Choroid plexus epithelial cell (primary cell): ENCODE measurements around the gene DLST.

Source experiments
- DNase-seq: peaks from one replicate; pipeline ENCODE4 v3.0.0-alpha.2; 2010; ENCODE audit warnings: low read depth
- H3K4me3 ChIP-seq: 2 replicates; pipeline ENCODE4 v1.5.1; 2011; ENCODE audit warnings: low read depth, mild to moderate bottlenecking, control low read depth, low read length, moderate library complexity
- TF ChIP-seq, protein P1 (sequence below): conservative IDR thresholded peaks from 2 replicates; pipeline ENCODE4 v1.5.1; 2011; ENCODE audit warnings: low read depth, mild to moderate bottlenecking, control low read depth, inconsistent platforms, low read length, moderate library complexity

The DLST gene

DNA sequence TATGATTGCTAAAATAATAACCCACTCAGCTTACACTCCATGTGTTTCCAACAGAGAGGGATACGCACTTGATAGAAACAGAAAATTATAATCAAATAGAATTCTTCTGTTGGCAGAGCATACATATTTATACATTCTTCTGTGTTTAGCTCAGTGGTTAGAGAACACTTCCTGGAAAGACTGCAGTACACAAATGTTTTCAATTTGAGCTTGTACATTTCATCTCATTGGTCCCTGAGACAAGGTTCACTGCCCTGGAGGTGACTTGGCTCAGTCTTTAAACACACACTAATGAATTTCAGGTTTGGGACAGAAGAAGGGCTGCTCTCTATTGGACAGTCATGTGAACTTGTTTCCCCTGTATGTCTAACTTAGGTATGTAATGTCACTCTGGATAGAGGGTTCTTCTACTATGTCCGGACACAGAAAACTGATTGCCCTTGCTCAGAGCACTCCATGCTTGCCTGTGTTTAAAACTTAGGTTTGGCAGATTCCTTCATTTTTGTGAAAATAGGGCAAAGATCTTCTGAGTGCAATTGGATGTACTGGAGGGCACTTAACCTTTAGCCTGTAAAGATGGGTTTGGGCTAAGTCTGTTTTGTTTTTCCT lies 28.7 kb upstream of the DLST start:
- TF ChIP-seq, protein P1, sequence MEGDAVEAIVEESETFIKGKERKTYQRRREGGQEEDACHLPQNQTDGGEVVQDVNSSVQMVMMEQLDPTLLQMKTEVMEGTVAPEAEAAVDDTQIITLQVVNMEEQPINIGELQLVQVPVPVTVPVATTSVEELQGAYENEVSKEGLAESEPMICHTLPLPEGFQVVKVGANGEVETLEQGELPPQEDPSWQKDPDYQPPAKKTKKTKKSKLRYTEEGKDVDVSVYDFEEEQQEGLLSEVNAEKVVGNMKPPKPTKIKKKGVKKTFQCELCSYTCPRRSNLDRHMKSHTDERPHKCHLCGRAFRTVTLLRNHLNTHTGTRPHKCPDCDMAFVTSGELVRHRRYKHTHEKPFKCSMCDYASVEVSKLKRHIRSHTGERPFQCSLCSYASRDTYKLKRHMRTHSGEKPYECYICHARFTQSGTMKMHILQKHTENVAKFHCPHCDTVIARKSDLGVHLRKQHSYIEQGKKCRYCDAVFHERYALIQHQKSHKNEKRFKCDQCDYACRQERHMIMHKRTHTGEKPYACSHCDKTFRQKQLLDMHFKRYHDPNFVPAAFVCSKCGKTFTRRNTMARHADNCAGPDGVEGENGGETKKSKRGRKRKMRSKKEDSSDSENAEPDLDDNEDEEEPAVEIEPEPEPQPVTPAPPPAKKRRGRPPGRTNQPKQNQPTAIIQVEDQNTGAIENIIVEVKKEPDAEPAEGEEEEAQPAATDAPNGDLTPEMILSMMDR: no peak
- peak; percentile 82 for DNase-seq
- no peak overlapping the region for H3K4me3 ChIP-seq

DNA sequence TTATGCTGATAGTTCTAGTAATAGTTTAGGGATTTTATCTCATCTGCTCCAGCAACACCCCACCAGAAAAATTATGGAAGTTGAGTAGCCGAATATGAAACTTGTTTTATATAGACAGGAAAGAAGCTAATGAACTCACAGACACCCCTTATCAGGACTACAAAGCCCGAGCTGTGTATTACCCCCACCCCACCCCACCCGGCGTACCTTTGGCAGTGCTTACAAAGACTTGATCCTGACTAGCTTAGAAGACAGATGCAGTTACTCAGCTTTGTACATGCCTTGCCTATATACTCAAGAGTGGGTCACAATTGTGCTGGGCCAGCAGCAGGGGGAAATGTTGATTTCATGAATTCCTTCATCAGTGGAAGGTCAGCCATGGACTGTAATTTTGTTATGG lies 28.1 kb upstream of the DLST start:
- TF ChIP-seq, protein P1: no peak
- no peak for DNase-seq
- no peak overlapping the region for H3K4me3 ChIP-seq

DNA sequence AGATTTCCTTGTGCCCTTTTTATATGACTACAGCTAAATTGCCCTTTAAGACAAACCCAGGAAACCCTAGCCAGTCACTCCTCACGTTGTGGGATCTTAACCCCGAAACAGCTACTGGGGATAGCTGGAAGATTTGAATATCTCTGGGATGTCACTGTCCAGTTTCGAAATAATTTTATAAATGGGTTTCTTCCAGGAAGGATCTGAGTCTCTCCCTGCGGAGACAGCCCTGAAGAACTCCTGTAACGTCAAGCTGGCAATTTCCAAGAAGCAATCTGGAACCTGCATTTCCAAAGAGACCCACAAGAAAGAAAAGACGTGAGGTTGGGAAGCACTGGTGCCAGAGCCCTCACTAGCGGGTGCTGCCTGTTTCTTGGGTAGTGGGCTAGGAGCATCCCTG lies 26.7 kb upstream of the DLST start:
- TF ChIP-seq, protein P1: no peak
- no peak for DNase-seq
- no peak overlapping the region for H3K4me3 ChIP-seq

DNA sequence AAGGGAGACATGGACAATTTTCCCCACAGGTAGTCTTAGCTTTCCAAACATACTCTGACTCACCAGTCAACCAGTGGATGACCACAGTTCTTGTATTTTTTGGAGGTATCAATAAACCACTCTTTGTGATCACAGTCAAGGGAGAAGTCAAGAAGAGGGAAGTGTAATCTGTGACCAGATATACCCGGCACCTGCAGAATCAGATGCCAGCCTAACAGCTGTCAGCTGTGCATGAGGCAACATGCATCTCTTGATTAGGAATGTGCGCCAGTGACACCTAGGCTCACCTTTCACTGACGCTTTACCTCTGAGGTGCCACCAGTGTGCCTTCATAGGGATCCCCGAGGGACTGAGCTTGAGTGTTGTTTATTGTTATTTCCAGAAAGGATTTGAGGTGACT lies 25.8 kb upstream of the DLST start:
- TF ChIP-seq, protein P1: no peak
- H3K4me3 ChIP-seq: no peak overlapping the region
- no peak for DNase-seq

DNA sequence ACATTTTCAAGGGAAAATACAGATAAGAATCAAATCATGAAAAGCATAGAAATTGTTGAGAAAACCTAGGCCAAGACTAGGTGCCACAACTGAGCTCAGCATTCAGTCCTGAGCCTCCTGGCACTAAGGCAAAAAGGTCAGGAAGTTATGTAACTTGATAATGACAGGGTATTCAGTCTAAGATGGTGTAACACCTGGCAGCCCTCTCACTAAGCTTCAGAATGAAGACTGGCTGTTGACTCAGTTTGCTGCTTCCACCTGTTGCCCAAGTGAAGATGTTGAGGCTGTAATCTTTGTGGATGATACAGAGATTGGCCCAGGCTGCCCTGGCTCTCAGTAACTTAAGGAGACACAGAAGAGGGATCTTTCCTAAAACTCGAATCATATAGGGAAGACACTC lies 25.4 kb upstream of the DLST start:
- no peak for DNase-seq
- TF ChIP-seq, protein P1: no peak
- no peak overlapping the region for H3K4me3 ChIP-seq

DNA sequence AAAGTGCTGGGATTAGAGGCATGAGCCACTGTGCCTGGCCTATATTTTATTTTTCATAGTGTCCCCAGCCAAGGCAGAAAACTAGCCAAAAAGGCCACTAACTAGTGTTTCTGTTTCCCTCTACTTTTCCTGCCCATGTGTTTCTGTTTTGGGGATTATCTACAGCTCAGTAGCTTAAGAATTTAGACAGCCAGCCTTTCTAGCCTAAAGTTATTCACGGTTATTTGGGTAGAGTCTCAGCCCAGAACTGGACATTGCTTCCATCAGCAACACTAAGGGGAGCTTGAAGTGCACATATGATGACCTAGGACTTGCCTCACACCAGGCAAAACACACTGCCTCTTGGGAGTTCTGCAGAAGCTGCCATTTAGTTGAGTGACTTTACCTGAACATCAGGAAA lies 23.7 kb upstream of the DLST start:
- DNase-seq: no peak
- H3K4me3 ChIP-seq: no peak overlapping the region
- TF ChIP-seq, protein P1: no peak

DNA sequence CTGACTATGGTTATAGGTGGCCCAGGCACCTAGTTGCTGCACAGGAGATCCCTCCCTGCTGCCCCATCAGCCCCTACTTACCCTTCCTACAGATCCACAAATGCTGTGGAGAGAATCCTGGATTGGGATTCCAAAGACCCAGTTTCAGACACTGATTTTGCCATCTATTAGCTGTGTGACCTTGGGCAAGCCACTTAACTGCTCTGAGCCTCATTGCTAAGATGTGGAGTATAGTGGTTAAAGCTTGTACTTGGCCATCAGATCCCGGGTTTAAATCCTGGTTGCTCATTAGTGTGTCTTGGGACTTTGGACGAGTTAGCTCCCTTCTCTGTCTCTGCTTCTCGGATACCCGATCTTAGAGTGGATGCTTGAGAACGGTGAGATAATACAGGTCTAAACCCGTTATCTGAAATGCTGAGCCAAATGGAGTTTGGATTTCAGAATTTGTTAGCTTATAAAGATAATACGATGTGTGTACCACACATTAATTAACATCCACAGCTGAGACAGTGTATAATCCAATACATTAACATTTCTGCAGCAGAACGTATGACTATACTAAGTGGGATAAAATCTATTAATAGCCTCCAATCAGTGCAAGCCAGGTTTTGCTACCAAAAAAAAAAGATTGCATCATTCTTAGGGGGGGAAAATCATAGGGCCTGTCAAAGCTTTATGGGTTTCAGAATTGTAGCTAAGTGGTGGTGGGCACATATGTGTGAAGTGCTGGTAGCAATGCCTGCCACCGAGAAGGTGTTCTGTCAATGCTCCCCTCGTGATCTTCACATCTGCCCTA lies 21.8 kb upstream of the DLST start:
- peak; percentile 28 for DNase-seq
- H3K4me3 ChIP-seq: no peak overlapping the region
- TF ChIP-seq, protein P1: no peak
